NCI-H1417 (cell line): ENCODE data around the gene CS.
"Not testable (repeated sequence)": the region's sequence is repeated elsewhere in the genome, so short reads cannot be mapped to it uniquely, and the experiment has no call there.

Experiments used
- DNase-seq, 3 experiments: peaks; one replicate each; lab custom pipeline; 2025; lab: John Stamatoyannopoulos, UW

The CS gene

GRCh38 chr12:56299853-56300643, at the start of gene CS:
TSS of gene CS (minus strand) at chr12:56300330. CDS start at chr12:56300201, 129 bp downstream.
- peak; percentile 99 to 100 (median 99) for DNase-seq

- no peak for DNase-seq
Measured at GRCh38 chr12:56348776-56349175, 48.6 kb upstream of the CS start.

- DNase-seq, result not testable (repeated sequence)
Measured at GRCh38 chr12:56347255-56347654, 47.1 kb upstream of the CS start.

DNA sequence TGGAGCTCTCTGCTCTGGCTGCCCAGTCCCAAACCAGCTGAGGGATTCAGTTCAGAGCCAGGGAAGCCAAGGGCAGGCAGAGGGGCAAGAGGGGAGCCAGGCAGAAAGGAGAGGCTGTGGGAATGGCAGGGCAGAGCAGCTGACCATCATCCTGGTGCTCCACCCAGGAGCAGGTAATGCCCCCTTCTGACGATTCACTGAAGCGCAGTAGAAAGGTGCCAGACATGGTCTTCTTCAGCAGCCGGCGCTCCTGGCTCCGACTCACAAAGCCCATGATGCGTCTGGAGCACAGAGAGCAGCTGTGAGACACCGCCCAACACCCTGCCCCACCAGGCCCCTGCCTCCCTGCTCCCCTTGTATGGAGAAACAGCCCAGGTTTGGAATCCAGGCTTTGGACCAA, 46.5 kb upstream of the CS start:
- DNase-seq, result no peak

- DNase-seq, result not testable (repeated sequence)
Measured at GRCh38 chr12:56342290-56342689, 42.2 kb upstream of the CS start.

DNA sequence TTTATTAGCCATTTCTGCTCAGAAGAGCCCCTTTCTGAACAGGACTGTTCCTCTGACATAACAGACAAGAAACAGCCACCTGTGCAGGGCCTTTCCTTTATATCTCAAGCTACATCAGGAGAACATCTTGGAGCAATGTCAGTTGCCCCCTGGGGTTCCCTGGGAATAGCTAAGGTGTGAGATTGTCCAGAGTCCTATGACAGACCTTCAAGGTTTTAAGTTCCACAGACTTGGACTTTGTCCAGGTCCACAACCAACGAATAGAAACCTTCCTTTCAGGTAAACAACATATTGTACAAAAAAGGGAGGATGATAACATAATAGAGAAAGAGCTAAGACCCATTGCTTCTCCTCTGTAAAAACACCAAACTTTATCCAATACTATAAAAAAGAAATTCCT, 41.5 kb upstream of the CS start:
- DNase-seq, result no peak

DNA sequence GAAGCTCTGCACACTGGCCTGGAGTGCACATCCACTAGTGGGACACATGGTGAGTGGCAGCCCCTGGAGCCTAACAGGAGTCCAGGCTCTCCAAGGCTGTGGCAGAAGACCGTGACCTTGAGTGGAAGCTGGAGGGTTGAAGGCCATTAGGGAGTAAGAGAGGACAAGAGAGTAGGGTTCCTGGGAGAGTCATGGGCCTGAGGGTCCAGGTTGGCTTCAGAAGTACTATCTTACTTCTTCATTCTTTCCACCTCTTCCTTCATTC, 39.0 kb upstream of the CS start:
- no peak for DNase-seq

GRCh38 chr12:56338308-56339157, 38.4 kb upstream of the CS start, which contains the start of gene IL23A:
TSS of gene IL23A (plus strand) at chr12:56338884. CDS start at chr12:56339045, 161 bp downstream.
- DNase-seq, result peak in 2 of 3 experiments; percentile 82 to 92

DNA sequence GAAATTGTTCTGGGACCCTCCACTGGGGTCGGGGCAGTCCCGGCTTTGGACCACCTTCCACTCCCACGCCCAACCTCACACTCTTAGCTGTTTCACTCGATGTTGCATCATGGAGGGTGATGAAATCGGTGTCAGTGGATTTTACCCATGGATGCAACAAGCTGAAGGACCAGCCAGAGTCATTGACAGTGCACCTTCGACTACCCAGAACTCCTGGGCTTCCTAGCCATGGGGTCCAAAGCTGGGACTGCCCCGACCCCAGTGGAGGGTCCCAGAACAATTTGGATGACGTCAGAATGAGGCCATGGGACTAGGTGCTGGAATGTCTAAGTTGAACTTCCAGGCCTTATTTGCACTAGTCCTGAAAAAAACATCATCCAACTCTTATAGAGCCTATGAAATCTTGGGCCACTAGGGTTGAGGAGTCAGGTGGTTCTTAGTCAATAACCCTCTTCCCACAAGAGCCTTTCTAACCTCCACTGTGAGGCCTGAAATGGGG, 37.7 kb upstream of the CS start:
- DNase-seq, result peak in 1 of 3 experiments; percentile 12

GRCh38 chr12:56336361-56337167, 36.4 kb upstream of the CS start:
- DNase-seq, result no peak

DNA sequence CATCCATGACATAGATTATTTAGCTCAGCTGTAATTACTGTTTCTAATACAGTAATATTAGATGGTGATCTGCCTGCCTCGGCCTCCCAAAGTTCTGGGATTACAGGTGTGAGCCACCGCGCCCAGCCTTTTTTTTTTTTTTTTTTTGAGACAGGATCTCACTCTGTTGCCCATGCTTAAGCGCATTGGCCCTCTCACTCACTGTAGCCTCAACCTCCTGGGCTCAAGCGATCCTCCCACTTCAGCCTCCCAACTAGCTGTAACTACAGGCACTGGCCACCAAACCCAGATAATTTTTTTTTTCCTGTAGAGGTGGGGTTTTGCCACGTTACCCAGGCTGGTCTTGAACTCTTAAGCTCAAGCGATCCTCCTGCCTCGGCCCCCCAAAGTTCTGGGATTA, 35.4 kb upstream of the CS start:
- DNase-seq, result not testable (repeated sequence)

GRCh38 chr12:56334490-56334793, 34.3 kb upstream of the CS start:
- DNase-seq, result no peak

DNA sequence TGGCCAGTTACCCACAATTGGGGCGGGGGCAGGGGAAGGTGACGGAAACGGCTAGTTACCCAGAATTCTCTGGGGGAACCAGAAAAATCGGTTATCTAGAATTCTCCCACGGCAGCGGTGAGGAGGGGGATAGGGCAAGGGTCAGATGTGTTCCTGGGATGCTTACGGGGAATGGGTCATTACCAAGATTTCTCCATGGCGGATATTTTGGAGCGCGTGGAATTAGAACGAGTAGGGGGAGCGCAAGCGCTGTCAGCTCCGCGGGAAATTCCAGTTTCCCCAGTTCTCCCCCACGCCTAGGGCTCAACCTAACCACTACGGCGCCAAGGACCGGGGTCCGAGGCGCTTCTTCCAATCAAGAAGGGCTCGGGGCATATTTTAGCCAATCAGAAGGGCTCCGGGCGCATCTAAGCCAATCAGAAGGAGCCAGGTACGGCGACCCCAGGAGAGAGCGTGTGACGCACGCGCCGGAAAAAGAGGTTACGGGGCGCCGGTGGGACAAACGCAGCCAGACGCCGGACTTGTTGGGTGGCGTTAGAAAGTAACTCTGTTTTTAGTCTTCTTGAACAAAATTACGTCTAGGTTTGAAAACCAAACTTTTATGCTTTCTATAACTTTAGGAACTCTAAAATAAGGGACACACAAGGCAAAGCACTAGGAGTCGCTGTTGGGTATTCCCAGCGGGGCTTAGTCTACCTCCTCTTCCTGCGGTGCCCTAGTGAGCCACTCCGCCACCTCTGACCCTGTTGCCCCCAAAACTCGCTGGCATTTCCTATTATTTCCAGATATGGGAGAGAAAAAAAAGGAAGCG, 33.8 kb upstream of the CS start, which contains the start of gene PAN2:
PAN2 (minus strand) TSS at position 322 of the 811 bp plus-strand sequence. CDS start 906 bp downstream, outside the sequence.
- DNase-seq, result peak; percentile 98 to 99 (median 98)

DNA sequence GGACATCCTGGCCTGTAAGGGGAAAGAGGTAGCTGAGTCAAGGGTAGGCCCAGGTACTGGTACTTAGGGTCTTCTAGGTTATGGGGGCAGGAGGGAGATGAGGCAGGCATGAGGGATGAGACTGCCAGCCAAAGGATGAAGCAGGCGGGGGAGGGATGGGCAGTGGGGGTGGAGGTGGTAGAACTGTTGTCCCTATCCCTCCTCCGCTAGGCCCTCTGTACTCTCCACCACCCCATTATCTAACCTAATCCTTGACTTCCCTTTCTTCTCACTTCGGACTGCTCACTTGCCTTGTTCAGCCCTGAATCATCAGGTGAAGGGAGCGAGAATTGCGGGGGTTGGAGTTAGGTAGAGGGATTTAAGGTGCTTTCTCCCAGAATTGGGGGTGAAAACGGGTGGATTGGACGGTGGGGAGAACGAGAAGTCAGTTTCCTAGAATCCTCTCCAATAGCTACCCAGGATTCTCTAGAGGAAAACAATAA, 33.1 kb upstream of the CS start:
- no peak for DNase-seq

DNA sequence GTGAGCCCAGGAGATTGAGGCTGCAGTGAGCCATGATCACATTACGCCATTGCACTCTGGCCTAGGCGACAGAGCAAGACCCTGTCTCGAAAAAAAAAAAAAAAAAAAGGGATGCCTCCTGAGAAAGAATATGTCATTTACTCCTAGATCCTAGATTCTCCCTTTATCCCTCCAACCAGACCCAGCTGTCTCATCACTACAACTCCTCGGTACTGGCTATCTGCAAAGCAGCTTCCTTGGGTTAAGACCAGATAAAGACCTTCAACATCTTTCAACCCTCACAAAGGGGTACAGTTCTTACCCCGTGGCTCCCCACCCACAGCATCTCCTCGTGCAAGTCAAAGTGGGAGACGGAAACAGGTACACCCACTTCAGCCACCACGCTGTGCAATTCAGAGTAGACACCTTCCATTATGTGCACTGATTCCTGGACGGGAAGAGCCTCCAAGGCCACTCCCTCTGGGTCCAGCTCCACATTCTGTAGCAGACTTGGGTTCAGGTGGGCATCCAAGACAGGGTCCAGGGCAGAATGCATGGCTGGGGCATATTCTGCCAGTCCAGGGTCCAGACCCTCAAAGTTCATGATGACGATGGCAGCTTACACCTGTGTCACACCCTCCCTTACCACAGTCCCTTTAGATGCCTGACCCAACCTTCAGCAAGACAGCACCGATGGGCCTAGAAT, 32.5 kb upstream of the CS start:
- no peak for DNase-seq

- DNase-seq, result no peak
Measured at GRCh38 chr12:56330936-56331490, 30.9 kb upstream of the CS start.

DNA sequence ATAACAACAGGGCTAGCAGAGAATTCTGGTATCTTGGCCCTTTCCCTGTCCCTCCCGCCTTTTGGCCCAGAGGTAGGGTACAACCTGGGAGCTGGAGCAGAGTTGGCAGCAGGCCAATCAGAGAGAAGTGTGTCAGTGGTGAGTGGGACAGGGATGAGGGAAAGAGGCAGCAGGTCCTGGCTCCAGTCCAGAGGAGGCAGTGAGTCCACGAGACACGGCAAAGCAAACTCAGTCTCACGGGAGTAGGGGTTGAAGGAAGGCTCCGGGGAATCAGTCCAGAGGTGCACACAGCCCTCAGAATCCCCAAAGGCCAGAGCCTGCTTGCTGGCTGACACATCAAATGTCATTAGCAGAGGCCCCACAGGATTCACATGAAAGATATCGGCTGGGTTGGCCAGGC, 26.4 kb upstream of the CS start:
- DNase-seq, result no peak

GRCh38 chr12:56326126-56326525, 26.0 kb upstream of the CS start:
- no peak for DNase-seq

GRCh38 chr12:56324206-56324605, 24.1 kb upstream of the CS start:
- no peak for DNase-seq

- not testable (repeated sequence) for DNase-seq
Measured at GRCh38 chr12:56321610-56322009, 21.5 kb upstream of the CS start.
